ENCODE measurements around the gene ABCD3.

DNA sequence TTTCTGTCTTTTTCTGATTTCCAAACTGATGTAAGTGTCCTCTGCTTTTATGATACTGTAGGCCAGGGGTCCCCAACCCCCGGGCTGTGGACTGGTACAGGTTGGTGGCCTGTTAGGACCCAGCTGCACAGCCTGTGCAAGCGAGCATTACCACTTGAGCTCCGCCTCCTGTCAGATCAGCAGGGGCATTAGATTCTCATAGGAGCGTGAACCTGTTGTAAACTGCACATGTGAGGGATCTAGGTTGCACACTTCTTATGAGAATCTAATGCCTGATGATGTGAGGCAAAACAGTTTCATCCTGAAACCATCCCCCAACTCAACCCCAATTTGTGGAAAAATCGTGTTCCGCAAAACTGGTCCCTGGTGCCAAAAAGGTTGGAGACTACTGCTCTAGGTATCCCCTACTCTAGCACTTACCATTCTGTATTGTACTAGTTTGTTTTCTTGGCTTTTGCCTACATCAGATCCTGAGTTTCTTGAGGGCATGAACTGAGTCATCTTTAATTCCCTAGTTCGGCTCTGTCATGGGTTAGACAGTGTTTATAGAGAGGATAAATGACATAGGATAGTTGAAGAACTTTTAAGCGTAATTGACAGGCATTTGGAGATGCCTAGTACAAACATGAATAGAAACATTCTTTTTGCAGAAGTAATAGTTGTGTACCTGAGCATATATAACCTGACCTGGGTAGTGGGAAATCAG lies 4.1 kb downstream of the ABCD3 start:
- TF ChIP-seq, protein P1, sequence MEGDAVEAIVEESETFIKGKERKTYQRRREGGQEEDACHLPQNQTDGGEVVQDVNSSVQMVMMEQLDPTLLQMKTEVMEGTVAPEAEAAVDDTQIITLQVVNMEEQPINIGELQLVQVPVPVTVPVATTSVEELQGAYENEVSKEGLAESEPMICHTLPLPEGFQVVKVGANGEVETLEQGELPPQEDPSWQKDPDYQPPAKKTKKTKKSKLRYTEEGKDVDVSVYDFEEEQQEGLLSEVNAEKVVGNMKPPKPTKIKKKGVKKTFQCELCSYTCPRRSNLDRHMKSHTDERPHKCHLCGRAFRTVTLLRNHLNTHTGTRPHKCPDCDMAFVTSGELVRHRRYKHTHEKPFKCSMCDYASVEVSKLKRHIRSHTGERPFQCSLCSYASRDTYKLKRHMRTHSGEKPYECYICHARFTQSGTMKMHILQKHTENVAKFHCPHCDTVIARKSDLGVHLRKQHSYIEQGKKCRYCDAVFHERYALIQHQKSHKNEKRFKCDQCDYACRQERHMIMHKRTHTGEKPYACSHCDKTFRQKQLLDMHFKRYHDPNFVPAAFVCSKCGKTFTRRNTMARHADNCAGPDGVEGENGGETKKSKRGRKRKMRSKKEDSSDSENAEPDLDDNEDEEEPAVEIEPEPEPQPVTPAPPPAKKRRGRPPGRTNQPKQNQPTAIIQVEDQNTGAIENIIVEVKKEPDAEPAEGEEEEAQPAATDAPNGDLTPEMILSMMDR (IDR thresholded peaks at IDR 0.05), result no peak
- no peak for TF ChIP-seq POLR2A (IDR thresholded peaks at IDR 0.05)
